OCI-LY7 (cell line): Measurements from ENCODE around the gene PTEN.
"Not testable (repeated sequence)": the region's sequence is repeated elsewhere in the genome, so short reads cannot be mapped to it uniquely, and the experiment has no call there.

Experiments
- CTCF ChIP-seq: fragments of 200-600 bp; sonication (generic); conservative IDR thresholded peaks from 2 replicates; pipeline ENCODE4 v1.5.1; 2014; ENCODE audit warnings: mild to moderate bottlenecking, antibody characterized with exemption, low read length, moderate library complexity, mixed read lengths
- EZH2phosphoT487 ChIP-seq: fragments of 200-600 bp; sonication (generic); IDR thresholded peaks from 2 replicates; pipeline ENCODE4 v1.6.1; 2018; ENCODE audit warnings: low read depth, borderline replicate concordance, mild to moderate bottlenecking, mixed run types, antibody characterized with exemption, low read length, moderate library complexity, mixed read lengths

- TF ChIP-seq CTCF, EZH2phosphoT487: not testable (repeated sequence)
Measured at GRCh38 chr10:87903396-87903795, 40.0 kb downstream of the PTEN start.
